Neural progenitor cell (in vitro differentiated cells): Measurements from ENCODE around the gene THRB. TPM values are rescaled to one million over a fixed set of nuclear protein-coding genes. Genes with fewer than 3 reads are reported as not detected.

Source experiments
- DNase-seq: peaks from one replicate; pipeline ENCODE4 v3.0.0-alpha.2; 2016; ENCODE audit warnings: low spot score
- H2AFZ ChIP-seq: fragments of 200-600 bp; sonication (generic); replicated peaks from 2 replicates; pipeline ENCODE4 v1.6.1; 2016; ENCODE audit warnings: antibody characterized with exemption
- H3F3A ChIP-seq: fragments of 200-600 bp; sonication (generic); 2 replicates; pipeline ENCODE4 v1.6.1; 2016; ENCODE audit warnings: antibody characterized with exemption, low read depth
- H3K27ac ChIP-seq: fragments of 200-600 bp; sonication (generic); 2 replicates; pipeline ENCODE4 v1.5.1; 2016; ENCODE audit warnings: mild to moderate bottlenecking
- H3K27me3 ChIP-seq: fragments of 200-600 bp; sonication (generic); 2 replicates; pipeline ENCODE4 v1.6.1; 2016; ENCODE audit warnings: mild to moderate bottlenecking, moderate library complexity
- H3K36me3 ChIP-seq: fragments of 200-600 bp; sonication (generic); 2 replicates; pipeline ENCODE4 v1.5.1; 2016
- H3K4me1 ChIP-seq: fragments of 200-600 bp; sonication (generic); 2 replicates; pipeline ENCODE4 v1.6.1; 2016; ENCODE audit warnings: mixed run types
- H3K4me2 ChIP-seq: fragments of 200-600 bp; sonication (generic); 2 replicates; pipeline ENCODE4 v1.6.1; 2016
- H3K4me3 ChIP-seq: fragments of 200-600 bp; sonication (generic); 2 replicates; pipeline ENCODE4 v1.5.1; 2016
- H3K79me2 ChIP-seq: fragments of 200-600 bp; sonication (generic); 2 replicates; pipeline ENCODE4 v1.6.1; 2016; ENCODE audit warnings: low read depth
- H3K9ac ChIP-seq: fragments of 200-600 bp; sonication (generic); 2 replicates; pipeline ENCODE4 v1.6.1; 2016
- H3K9me3 ChIP-seq: fragments of 200-600 bp; sonication (generic); 2 replicates; pipeline ENCODE4 v1.5.1; 2016; ENCODE audit warnings: low read depth
- H4K20me1 ChIP-seq: fragments of 200-600 bp; sonication (generic); 2 replicates; pipeline ENCODE4 v1.6.1; 2016; ENCODE audit warnings: low read depth
- H3K27ac Mint-ChIP-seq: 3 replicates; pipeline ENCODE4 v1.8.0; 2021; ENCODE audit warnings: mixed read lengths
- H3K27me3 Mint-ChIP-seq: 2 replicates; pipeline ENCODE4 v1.8.0; 2022; ENCODE audit warnings: low read depth, mild to moderate bottlenecking, inconsistent platforms, moderate library complexity, mixed read lengths; ENCODE audit not compliant: insufficient read depth
- H3K36me3 Mint-ChIP-seq: 3 replicates; pipeline ENCODE4 v1.8.0; 2021; ENCODE audit warnings: mixed read lengths
- H3K4me1 Mint-ChIP-seq: 3 replicates; pipeline ENCODE4 v1.8.0; 2021; ENCODE audit warnings: mixed read lengths
- H3K4me3 Mint-ChIP-seq: 3 replicates; pipeline ENCODE4 v1.8.0; 2021; ENCODE audit warnings: mild to moderate bottlenecking, moderate library complexity, mixed read lengths
- H3K9me3 Mint-ChIP-seq: 3 replicates; pipeline ENCODE4 v1.8.0; 2020; ENCODE audit warnings: mixed read lengths
- EZH2 ChIP-seq: fragments of 200-600 bp; sonication (generic); IDR thresholded peaks from 2 replicates; pipeline ENCODE4 v1.6.1; 2017; ENCODE audit warnings: antibody characterized with exemption, mild to moderate bottlenecking, moderate library complexity
- EZH2phosphoT487 ChIP-seq: fragments of 200-600 bp; sonication (generic); IDR thresholded peaks from 2 replicates; pipeline ENCODE4 v1.6.1; 2017; ENCODE audit warnings: antibody characterized with exemption
- total RNA-seq: library from RNA; depleted of rRNA; stranded (reverse); fragments of >200 nt; gene quantifications from 2 replicates; pipeline ENCODE4 v1.2.3, GENCODE V29; 2015; ENCODE audit warnings: low replicate concordance
- TF ChIP-seq, protein P1 (sequence below): fragments of 200-600 bp; sonication (generic); IDR thresholded peaks from 2 replicates; pipeline ENCODE4 v1.5.1; 2017; ENCODE audit warnings: antibody characterized with exemption, mild to moderate bottlenecking

Gene THRB
- total RNA-seq, 1 donor from 2014 or later, result 1.2 TPM

DNA sequence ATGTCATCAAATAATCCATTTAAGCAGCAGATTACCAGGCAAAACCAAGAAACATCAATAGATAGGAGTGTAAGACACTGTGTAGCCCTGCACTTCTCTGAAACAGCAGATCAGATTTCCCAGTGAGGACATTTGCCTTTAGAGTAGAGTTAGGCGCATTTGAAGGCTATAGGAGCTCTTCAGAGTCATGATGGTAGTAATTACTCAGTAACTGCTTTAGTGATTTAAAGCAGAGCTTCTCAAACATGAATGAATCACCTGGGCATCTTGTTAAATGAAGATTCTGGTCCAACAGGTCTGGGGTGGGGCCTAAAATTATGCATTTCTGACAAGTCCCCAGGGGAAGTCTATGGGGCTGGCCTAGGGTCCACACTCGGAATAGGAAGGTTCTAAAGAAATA lies 36.9 kb downstream of the THRB start:
- H4K20me1 ChIP-seq, result no peaks in the 10 kb centered on the region
- no peak overlapping the region for H3K4me3 ChIP-seq
- H3K9ac ChIP-seq, result no peak overlapping the region
- Mint-ChIP-seq H3K4me3 (no peak overlapping the region), H3K4me1 (peaks cover 2% of the 10 kb centered on the region), H3K36me3 (no peaks in the 10 kb centered on the region), H3K9me3 (no peaks in the 10 kb centered on the region), H3K27me3 (no peaks in the 10 kb centered on the region), H3K27ac (no peak overlapping the region)
- no peak overlapping the region for H3K27ac ChIP-seq
- TF ChIP-seq EZH2, result no peak
- no peak for TF ChIP-seq EZH2phosphoT487
- TF ChIP-seq, protein P1, sequence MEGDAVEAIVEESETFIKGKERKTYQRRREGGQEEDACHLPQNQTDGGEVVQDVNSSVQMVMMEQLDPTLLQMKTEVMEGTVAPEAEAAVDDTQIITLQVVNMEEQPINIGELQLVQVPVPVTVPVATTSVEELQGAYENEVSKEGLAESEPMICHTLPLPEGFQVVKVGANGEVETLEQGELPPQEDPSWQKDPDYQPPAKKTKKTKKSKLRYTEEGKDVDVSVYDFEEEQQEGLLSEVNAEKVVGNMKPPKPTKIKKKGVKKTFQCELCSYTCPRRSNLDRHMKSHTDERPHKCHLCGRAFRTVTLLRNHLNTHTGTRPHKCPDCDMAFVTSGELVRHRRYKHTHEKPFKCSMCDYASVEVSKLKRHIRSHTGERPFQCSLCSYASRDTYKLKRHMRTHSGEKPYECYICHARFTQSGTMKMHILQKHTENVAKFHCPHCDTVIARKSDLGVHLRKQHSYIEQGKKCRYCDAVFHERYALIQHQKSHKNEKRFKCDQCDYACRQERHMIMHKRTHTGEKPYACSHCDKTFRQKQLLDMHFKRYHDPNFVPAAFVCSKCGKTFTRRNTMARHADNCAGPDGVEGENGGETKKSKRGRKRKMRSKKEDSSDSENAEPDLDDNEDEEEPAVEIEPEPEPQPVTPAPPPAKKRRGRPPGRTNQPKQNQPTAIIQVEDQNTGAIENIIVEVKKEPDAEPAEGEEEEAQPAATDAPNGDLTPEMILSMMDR, result no peak
- H3K27me3 ChIP-seq, result no peaks in the 10 kb centered on the region
- H3K9me3 ChIP-seq, result no peaks in the 10 kb centered on the region
- peaks cover 3% of the 10 kb centered on the region for H3K4me1 ChIP-seq
- H3K4me2 ChIP-seq, result no peak overlapping the region
- H3K79me2 ChIP-seq, result no peaks in the 10 kb centered on the region
- H2AFZ ChIP-seq, result no peak overlapping the region
- no peaks in the 10 kb centered on the region for H3F3A ChIP-seq
- DNase-seq, result no peak
- no peaks in the 10 kb centered on the region for H3K36me3 ChIP-seq

DNA sequence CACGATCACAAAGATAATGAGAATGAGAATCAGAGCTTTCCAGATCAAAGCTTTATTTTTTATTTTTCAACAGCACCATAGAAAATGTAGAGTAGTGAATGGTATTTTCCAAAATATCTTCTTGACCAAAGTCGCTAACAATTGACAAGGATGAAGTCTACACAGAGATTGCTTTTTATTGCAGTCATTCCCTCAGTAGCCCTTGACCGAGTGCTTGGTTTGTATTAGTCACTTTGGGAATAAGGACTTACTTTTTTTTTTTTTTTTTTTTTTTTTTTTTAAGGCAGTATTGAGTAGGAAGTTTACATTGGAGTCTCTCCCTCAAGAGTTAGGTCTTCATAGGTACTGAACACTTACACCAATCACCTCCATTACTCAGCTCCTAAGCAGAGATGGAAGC lies 39.8 kb downstream of the THRB start:
- Histone ChIP-seq H3K4me2 (no peak overlapping the region), H3K9ac (no peak overlapping the region), H4K20me1 (no peaks in the 10 kb centered on the region), H3K36me3 (no peaks in the 10 kb centered on the region), H3K79me2 (no peaks in the 10 kb centered on the region), H3K27ac (no peak overlapping the region), H3K9me3 (no peaks in the 10 kb centered on the region), H3K4me1 (no peaks in the 10 kb centered on the region), H3F3A (no peaks in the 10 kb centered on the region), H3K4me3 (no peak overlapping the region), H2AFZ (no peak overlapping the region), H3K27me3 (no peaks in the 10 kb centered on the region)
- no peak overlapping the region for H3K4me3 Mint-ChIP-seq
- H3K27me3 Mint-ChIP-seq, result no peaks in the 10 kb centered on the region
- no peaks in the 10 kb centered on the region for H3K36me3 Mint-ChIP-seq
- H3K27ac Mint-ChIP-seq, result no peak overlapping the region
- H3K4me1 Mint-ChIP-seq, result no peaks in the 10 kb centered on the region
- H3K9me3 Mint-ChIP-seq, result no peaks in the 10 kb centered on the region
- DNase-seq, result no peak
- TF ChIP-seq EZH2 (no peak), EZH2phosphoT487 (no peak)
- TF ChIP-seq, protein P1, result no peak

DNA sequence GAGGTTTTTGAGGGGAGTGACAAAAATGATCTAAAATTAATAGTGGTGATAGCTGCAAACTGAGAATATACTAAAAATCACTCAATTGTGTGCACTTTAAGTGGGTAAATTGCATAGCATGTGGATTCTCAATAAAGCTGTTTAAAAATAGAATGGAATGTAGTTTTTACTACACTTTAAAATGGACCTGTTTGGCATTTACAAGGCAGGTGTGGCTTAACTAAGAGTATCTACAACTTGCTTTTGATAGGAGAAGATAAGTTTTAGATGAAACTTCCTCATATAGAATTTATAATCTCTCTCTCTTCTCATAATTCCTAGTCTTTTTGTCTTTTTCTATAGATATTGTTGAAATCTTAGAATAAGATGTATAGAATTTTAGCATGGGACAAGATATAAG lies 40.3 kb downstream of the THRB start:
- TF ChIP-seq, protein P1, result no peak
- no peak for TF ChIP-seq EZH2
- no peak for TF ChIP-seq EZH2phosphoT487
- H3K79me2 ChIP-seq, result no peaks in the 10 kb centered on the region
- no peaks in the 10 kb centered on the region for H3F3A ChIP-seq
- H3K27me3 Mint-ChIP-seq, result no peaks in the 10 kb centered on the region
- no peaks in the 10 kb centered on the region for H3K9me3 ChIP-seq
- H3K36me3 ChIP-seq, result no peaks in the 10 kb centered on the region
- H3K4me1 Mint-ChIP-seq, result no peaks in the 10 kb centered on the region
- H3K9ac ChIP-seq, result no peak overlapping the region
- no peak overlapping the region for H3K4me3 ChIP-seq
- H3K27ac Mint-ChIP-seq, result no peak overlapping the region
- no peak overlapping the region for H2AFZ ChIP-seq
- no peak for DNase-seq
- H3K4me1 ChIP-seq, result no peaks in the 10 kb centered on the region
- H3K27me3 ChIP-seq, result no peaks in the 10 kb centered on the region
- H3K4me3 Mint-ChIP-seq, result no peak overlapping the region
- H4K20me1 ChIP-seq, result no peaks in the 10 kb centered on the region
- H3K36me3 Mint-ChIP-seq, result no peaks in the 10 kb centered on the region
- no peak overlapping the region for H3K4me2 ChIP-seq
- H3K9me3 Mint-ChIP-seq, result no peaks in the 10 kb centered on the region
- H3K27ac ChIP-seq, result no peak overlapping the region
